HCT116 (cell line): ENCODE measurements around the gene COMMD10. TPM values are rescaled to one million over a fixed set of nuclear protein-coding genes. Genes with fewer than 3 reads are reported as not detected.

Experiments
- ATAC-seq: fragments of 200-7000 bp; cut with Tn5 transposase; 2 replicates; pipeline ENCODE4 v1.9.1; 2020; ENCODE audit warnings: mild to moderate bottlenecking, moderate library complexity
- BruUV-seq: library from RNA; stranded (reverse); fragments of 400-500 nt; replicated peaks from 2 replicates; lab custom pipeline; 2021; lab: Mats Ljungman, UMichigan
- CTCF ChIA-PET: fragments of 300-600 bp; sonication (Branson Sonifier 250); formaldehyde crosslinking; loops from one replicate; lab custom pipeline; 2021; ENCODE audit warnings: antibody characterized with exemption; lab: Charles Lee
- POLR2A ChIA-PET: fragments of 300-600, 350-600 bp; sonication (Branson Sonifier 250); formaldehyde crosslinking; loops from one replicate; lab custom pipeline; 2021; ENCODE audit warnings: antibody characterized with exemption; lab: Charles Lee
- RAD21 ChIA-PET, 2 experiments: fragments of 300-600 bp; sonication (Branson Sonifier 250); formaldehyde crosslinking; loops; one replicate each; lab custom pipeline; 2023; ENCODE audit warnings: low total read pairs in 2 of 2; ENCODE audit not compliant: uncharacterized antibody in 2 of 2, unreplicated experiment in 2 of 2, low non-redundant PET in 1 of 2; lab: Charles Lee
- DNase-seq: peaks from one replicate; pipeline ENCODE4 v3.0.0-alpha.2; 2010; ENCODE audit warnings: low read depth, low spot score
- H2AFZ ChIP-seq: fragments of 200-600 bp; shearing (Covaris generic), sonication (generic); 2 replicates; pipeline ENCODE4 v1.6.1; 2017; ENCODE audit warnings: low read depth, mixed run types, mixed read lengths, antibody characterized with exemption, low read length; ENCODE audit not compliant: poor library complexity, severe bottlenecking
- H3K27ac ChIP-seq: 2 replicates; pipeline ENCODE4 v1.5.1; 2012; ENCODE audit warnings: low read depth, low read length
- H3K27me3 ChIP-seq: fragments of 200-600 bp; sonication (generic); 2 replicates; pipeline ENCODE4 v1.6.1; 2016; ENCODE audit warnings: mixed run types, low read length, mixed read lengths; ENCODE audit not compliant: insufficient read depth
- H3K36me3 ChIP-seq, 2 experiments: fragments of 200-500 bp in 1 of 2; fragments of 200-600 bp in 1 of 2; sonication (Bioruptor generic) in 1 of 2; sonication (generic) in 1 of 2; 2 replicates each; pipeline versions ENCODE4 v1.5.1 to v1.6.1; 2014 to 2016; ENCODE audit warnings: low read length in 2 of 2, inconsistent platforms in 1 of 2, mixed read lengths in 1 of 2, mixed run types in 1 of 2; ENCODE audit not compliant: insufficient read depth in 2 of 2, control insufficient read depth in 1 of 2
- H3K4me1 ChIP-seq, 2 experiments: fragments of 200-600 bp in 1 of 2; sonication (generic) in 1 of 2; 2 replicates each; pipeline versions ENCODE4 v1.5.1 to v1.6.1; 2012 to 2017; ENCODE audit warnings: low read length in 2 of 2, inconsistent platforms in 1 of 2, mild to moderate bottlenecking in 1 of 2, mixed read lengths in 1 of 2, mixed run types in 1 of 2, moderate library complexity in 1 of 2; ENCODE audit not compliant: insufficient read depth in 2 of 2, control insufficient read depth in 1 of 2
- H3K4me2 ChIP-seq: fragments of 200-600 bp; sonication (generic); 2 replicates; pipeline ENCODE4 v1.6.1; 2017; ENCODE audit warnings: mixed run types, low read length, mixed read lengths
- H3K4me3 ChIP-seq, 2 experiments: fragments of 200-600 bp in 1 of 2; sonication (generic) in 1 of 2; replicated peaks in 1 of 2; 2 replicates each; pipeline ENCODE4 v1.5.1; 2011 to 2016; ENCODE audit warnings: low read length in 2 of 2, control low read depth in 1 of 2, low read depth in 1 of 2, mild to moderate bottlenecking in 1 of 2, mixed read lengths in 1 of 2, mixed run types in 1 of 2
- H3K79me2 ChIP-seq: fragments of 200-600 bp; sonication (generic); 2 replicates; pipeline ENCODE4 v1.6.1; 2017; ENCODE audit warnings: mild to moderate bottlenecking, mixed run types, low read length, moderate library complexity, mixed read lengths; ENCODE audit not compliant: insufficient read depth
- H3K9ac ChIP-seq: fragments of 200-600 bp; sonication (generic); 2 replicates; pipeline ENCODE4 v1.6.1; 2016; ENCODE audit warnings: low read length, mixed read lengths
- H3K9me2 ChIP-seq: fragments of 200-600 bp; sonication (generic), shearing (Covaris generic); 2 replicates; pipeline ENCODE4 v1.6.1; 2017; ENCODE audit warnings: mixed run types, mild to moderate bottlenecking, moderate library complexity; ENCODE audit not compliant: insufficient read depth
- H3K9me3 ChIP-seq, 2 experiments: fragments of 200-500 bp in 1 of 2; fragments of 200-600 bp in 1 of 2; sonication (Bioruptor generic) in 1 of 2; sonication (generic) in 1 of 2; 2 replicates each; pipeline ENCODE4 v1.6.1; 2014 to 2017; ENCODE audit warnings: low read length in 2 of 2, mixed read lengths in 2 of 2, inconsistent platforms in 1 of 2, low read depth in 1 of 2, mild to moderate bottlenecking in 1 of 2, mixed run types in 1 of 2, moderate library complexity in 1 of 2; ENCODE audit not compliant: control insufficient read depth in 1 of 2, insufficient read depth in 1 of 2
- H4K20me1 ChIP-seq: fragments of 200-600 bp; sonication (generic), shearing (Covaris generic); 2 replicates; pipeline ENCODE4 v1.6.1; 2017; ENCODE audit warnings: mixed run types, mild to moderate bottlenecking, moderate library complexity; ENCODE audit not compliant: insufficient read depth
- CBX3 ChIP-seq: IDR thresholded peaks from 2 replicates; pipeline ENCODE4 v1.6.1; 2012; ENCODE audit warnings: low read depth
- CTCF ChIP-seq, 3 experiments: fragments of 200-600 bp in 1 of 3; sonication (generic) in 1 of 3; IDR thresholded peaks in 2 of 3; conservative IDR thresholded peaks in 1 of 3; 2 replicates each; pipeline ENCODE4 v1.5.1; 2012 to 2017; ENCODE audit warnings: low read depth in 2 of 3, low read length in 2 of 3, antibody characterized with exemption in 1 of 3, borderline replicate concordance in 1 of 3, control low read depth in 1 of 3, mild to moderate bottlenecking in 1 of 3, mixed read lengths in 1 of 3, mixed run types in 1 of 3, moderate library complexity in 1 of 3; ENCODE audit not compliant: insufficient read depth in 1 of 3
- EGR1 ChIP-seq: IDR thresholded peaks from 2 replicates; pipeline ENCODE4 v1.6.1; 2012; ENCODE audit warnings: low read depth
- ELF1 ChIP-seq: IDR thresholded peaks from 2 replicates; pipeline ENCODE4 v1.6.1; 2012; ENCODE audit warnings: low read depth, borderline replicate concordance
- MAX ChIP-seq: IDR thresholded peaks from 2 replicates; pipeline ENCODE4 v1.6.1; 2012
- POLR2A ChIP-seq: IDR thresholded peaks from 2 replicates; pipeline ENCODE4 v1.7.0; 2011; ENCODE audit warnings: borderline replicate concordance; ENCODE audit not compliant: insufficient read depth, insufficient read length; ENCODE audit errors: extremely low read depth
- RAD21 ChIP-seq: IDR thresholded peaks from 2 replicates; pipeline ENCODE4 v1.6.1; 2012; ENCODE audit warnings: low read depth, mild to moderate bottlenecking
- REST ChIP-seq: IDR thresholded peaks from 2 replicates; pipeline ENCODE4 v1.6.1; 2012; ENCODE audit warnings: low read depth
- SIN3A ChIP-seq: IDR thresholded peaks from 2 replicates; pipeline ENCODE4 v1.6.1; 2012; ENCODE audit warnings: low read depth
- SP1 ChIP-seq: IDR thresholded peaks from 2 replicates; pipeline ENCODE4 v1.6.1; 2012; ENCODE audit warnings: low read depth
- SRF ChIP-seq: IDR thresholded peaks from 2 replicates; pipeline ENCODE4 v1.6.1; 2012; ENCODE audit warnings: low read depth
- ZFX ChIP-seq: fragments of 450-650 bp; IDR thresholded peaks from 2 replicates; pipeline ENCODE4 v1.6.1; 2017
- intact Hi-C: fragments of 100-400 bp; cut with micrococcal nuclease; formaldehyde crosslinking; loops from 2 replicates; pipeline ENCODE4 v1.10.0; 2022
- total RNA-seq: library from RNA; stranded (reverse); gene quantifications from one replicate; pipeline ENCODE4 v1.2.1, GENCODE V29; 2021; ENCODE audit not compliant: unreplicated experiment

The COMMD10 gene
- total RNA-seq, 1 experiment from 2014 or later = 35.3 TPM

- ATAC-seq (no peak), DNase-seq (no peak)
- CTCF ChIA-PET = no interaction called here
- H3K27me3 ChIP-seq = no peaks in the 10 kb centered on the region
- H4K20me1 ChIP-seq = no peaks in the 10 kb centered on the region
- BruUV-seq = no TSS peak
- RAD21 ChIA-PET = no interaction called here
- no peak overlapping the region for H3K4me3 ChIP-seq
- peaks cover 0 to under 1% of the 10 kb centered on the region in 2 experiments; a peak in 2 of 4 replicates for H3K9me3 ChIP-seq
- no peak for TF ChIP-seq POLR2A
- no peak for TF ChIP-seq ZFX
- TF ChIP-seq MAX = no peak
- TF ChIP-seq EGR1 = no peak
- TF ChIP-seq SRF = no peak
- TF ChIP-seq REST = no peak
- no peak for TF ChIP-seq CBX3
- no peak for TF ChIP-seq RAD21
- no peak for TF ChIP-seq CTCF (IDR thresholded peaks at IDR 0.05 in 2 of 3, conservative IDR thresholded peaks at IDR 0.05 in 1 of 3; ENCODE audit: borderline replicate concordance in 1 of 3, insufficient read depth in 1 of 3, low read depth in 2 of 3, low read length in 2 of 3)
- TF ChIP-seq SP1 = no peak
- no peak for TF ChIP-seq SIN3A
- TF ChIP-seq ELF1 = no peak
- H3K9ac ChIP-seq = no peak overlapping the region
- POLR2A ChIA-PET = no interaction called here
- intact Hi-C loops = no loop called here
- H3K4me2 ChIP-seq = no peak overlapping the region
- no peaks in the 10 kb centered on the region for H3K79me2 ChIP-seq
- no peaks in the 10 kb centered on the region for H3K36me3 ChIP-seq
- no peak overlapping the region for H2AFZ ChIP-seq
- H3K4me1 ChIP-seq = no peaks in the 10 kb centered on the region
- H3K27ac ChIP-seq = no peak overlapping the region
- no peaks in the 10 kb centered on the region for H3K9me2 ChIP-seq
Observed at GRCh38 chr5:116313366-116313765, 228.5 kb downstream of the COMMD10 start.
